Esophagus squamous epithelium (tissue), 5 donors: ENCODE data around the gene UVSSA. TPM values are rescaled to one million over a fixed set of nuclear protein-coding genes. Genes with fewer than 3 reads are reported as not detected.
A peak's percentile ranks its signal among the peaks of the same experiment; 100 is the strongest.

ENCODE experiments used
- DNase-seq: peaks from one replicate; lab custom pipeline; 2025; lab: John Stamatoyannopoulos, UW
- H3K27ac ChIP-seq, 4 donors: fragments of 200-600 bp; sonication (generic); one replicate each; pipeline ENCODE4 v1.5.1; 2016 to 2019; ENCODE audit warnings: mild to moderate bottlenecking in 1 of 4
- H3K27me3 ChIP-seq, 4 donors: fragments of 200-600 bp; sonication (generic); 1 replicate in 3 of 4; 2 replicates in 1 of 4; pipeline versions ENCODE4 v1.5.1 to v1.6.0; 2017 to 2021; ENCODE audit warnings: antibody characterized with exemption in 1 of 4
- H3K36me3 ChIP-seq, 3 donors: fragments of 200-600 bp; sonication (generic); one replicate each; pipeline ENCODE4 v1.5.1; 2016 to 2019
- H3K4me1 ChIP-seq, 3 donors: fragments of 200-600 bp; sonication (generic); one replicate each; pipeline ENCODE4 v1.5.1; 2017 to 2019
- H3K4me3 ChIP-seq, 4 donors: fragments of 200-600 bp; sonication (generic); 1 replicate in 3 of 4; 2 replicates in 1 of 4; pipeline ENCODE4 v1.5.1; 2016 to 2019; ENCODE audit warnings: mild to moderate bottlenecking in 2 of 4, moderate library complexity in 1 of 4
- H3K9me3 ChIP-seq, 3 donors: fragments of 200-600 bp; sonication (generic); one replicate each; pipeline ENCODE4 v1.5.1; 2016 to 2019
- POLR2A ChIP-seq, 4 donors: fragments of 450-650 bp; IDR thresholded peaks; one replicate each; pipeline ENCODE4 v1.6.1; 2017; ENCODE audit warnings: antibody characterized with exemption in 4 of 4, mild to moderate bottlenecking in 4 of 4, moderate library complexity in 3 of 4
- WGBS, 2 donors: methylation state at CpG; one replicate each; pipeline ENCODE4 v1.1.5; 2018; 5-methylcytosine and 5-hydroxymethylcytosine counted together
- intact Hi-C: fragments of 100-400 bp; cut with DNase I; formaldehyde crosslinking; loops from one replicate; pipeline ENCODE4 v1.15.0; 2022
- total RNA-seq, 4 donors: library from RNA; depleted of rRNA; stranded (reverse); fragments of >200 nt; gene quantifications; one replicate each; pipeline ENCODE4 v1.1.0, GENCODE V29; 2016
- TF ChIP-seq, protein P1 (sequence below), 6 experiments: fragments of 450-650 bp in 4 of 6; fragments of 200-600 bp in 2 of 6; sonication (generic) in 2 of 6; IDR thresholded peaks; one replicate each; pipeline ENCODE4 v1.5.1; 2016 to 2019; ENCODE audit warnings: antibody characterized with exemption in 6 of 6, mild to moderate bottlenecking in 4 of 6, moderate library complexity in 4 of 6
- donor health status: DM: yes; HTN: yes; CAD: no.

UVSSA gene
- total RNA-seq, 4 donors from 2014 or later: 7.2 to 12.8 (median 11.5) TPM

DNA sequence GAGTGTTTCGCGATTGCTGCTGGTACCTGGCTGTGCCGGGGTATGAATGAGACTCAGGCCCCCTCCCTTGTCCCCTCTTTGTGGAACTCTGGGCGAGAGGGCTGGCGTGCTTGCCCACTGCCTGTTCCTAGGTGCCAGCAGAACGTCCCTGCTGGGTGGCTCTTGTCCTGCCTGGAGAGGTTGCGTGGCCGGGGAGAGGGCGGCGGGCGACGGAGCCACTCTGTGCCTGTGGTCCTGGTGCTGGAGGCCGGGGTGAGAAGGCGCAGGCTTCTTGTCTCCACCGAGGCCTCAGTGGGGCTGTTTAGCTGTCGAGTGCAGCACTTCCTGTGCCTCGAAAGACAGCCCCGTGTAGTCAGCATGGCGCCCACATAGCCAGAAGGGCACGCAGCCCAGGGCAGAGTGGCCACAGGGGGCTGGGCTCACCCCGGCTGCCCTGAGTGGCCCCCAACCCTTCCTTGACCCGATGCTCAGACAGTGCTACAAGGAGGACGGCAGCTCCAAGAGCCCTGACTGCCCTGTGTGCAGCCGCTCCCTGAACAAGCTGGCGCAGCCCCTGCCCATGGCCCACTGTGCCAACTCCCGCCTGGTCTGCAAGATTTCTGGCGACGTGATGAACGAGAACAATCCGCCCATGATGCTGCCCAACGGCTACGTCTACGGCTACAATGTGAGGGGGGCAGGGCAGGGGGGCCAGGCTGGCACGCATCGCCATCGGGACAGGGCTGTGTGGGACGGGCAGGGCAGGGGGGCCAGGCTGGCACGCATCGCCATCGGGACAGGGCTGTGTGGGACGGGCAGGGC, 8.9 kb upstream of the UVSSA start:
- TF ChIP-seq POLR2A (IDR thresholded peaks at IDR 0.05): no peak
- TF ChIP-seq, protein P1, sequence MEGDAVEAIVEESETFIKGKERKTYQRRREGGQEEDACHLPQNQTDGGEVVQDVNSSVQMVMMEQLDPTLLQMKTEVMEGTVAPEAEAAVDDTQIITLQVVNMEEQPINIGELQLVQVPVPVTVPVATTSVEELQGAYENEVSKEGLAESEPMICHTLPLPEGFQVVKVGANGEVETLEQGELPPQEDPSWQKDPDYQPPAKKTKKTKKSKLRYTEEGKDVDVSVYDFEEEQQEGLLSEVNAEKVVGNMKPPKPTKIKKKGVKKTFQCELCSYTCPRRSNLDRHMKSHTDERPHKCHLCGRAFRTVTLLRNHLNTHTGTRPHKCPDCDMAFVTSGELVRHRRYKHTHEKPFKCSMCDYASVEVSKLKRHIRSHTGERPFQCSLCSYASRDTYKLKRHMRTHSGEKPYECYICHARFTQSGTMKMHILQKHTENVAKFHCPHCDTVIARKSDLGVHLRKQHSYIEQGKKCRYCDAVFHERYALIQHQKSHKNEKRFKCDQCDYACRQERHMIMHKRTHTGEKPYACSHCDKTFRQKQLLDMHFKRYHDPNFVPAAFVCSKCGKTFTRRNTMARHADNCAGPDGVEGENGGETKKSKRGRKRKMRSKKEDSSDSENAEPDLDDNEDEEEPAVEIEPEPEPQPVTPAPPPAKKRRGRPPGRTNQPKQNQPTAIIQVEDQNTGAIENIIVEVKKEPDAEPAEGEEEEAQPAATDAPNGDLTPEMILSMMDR (IDR thresholded peaks at IDR 0.05): no peak
- Histone ChIP-seq H3K36me3 (peaks cover 31 to 83% (median 39%) of the 10 kb centered on the region in 3 donors), H3K9me3 (no peaks in the 10 kb centered on the region), H3K4me1 (peaks cover 0 to 15% (median 5%) of the 10 kb centered on the region in 3 donors), H3K4me3 (no peak overlapping the region), H3K27me3 (no peaks in the 10 kb centered on the region), H3K27ac (peak overlapping the region; percentile 63 to 77 (median 68))
- no peak for DNase-seq
- WGBS, 2 donors: 100% methylated on average over 6 of the region's 41 CpGs; no CpG with 5 or more reads in 1 of the 2 donors
- intact Hi-C loops: no loop called here

DNA sequence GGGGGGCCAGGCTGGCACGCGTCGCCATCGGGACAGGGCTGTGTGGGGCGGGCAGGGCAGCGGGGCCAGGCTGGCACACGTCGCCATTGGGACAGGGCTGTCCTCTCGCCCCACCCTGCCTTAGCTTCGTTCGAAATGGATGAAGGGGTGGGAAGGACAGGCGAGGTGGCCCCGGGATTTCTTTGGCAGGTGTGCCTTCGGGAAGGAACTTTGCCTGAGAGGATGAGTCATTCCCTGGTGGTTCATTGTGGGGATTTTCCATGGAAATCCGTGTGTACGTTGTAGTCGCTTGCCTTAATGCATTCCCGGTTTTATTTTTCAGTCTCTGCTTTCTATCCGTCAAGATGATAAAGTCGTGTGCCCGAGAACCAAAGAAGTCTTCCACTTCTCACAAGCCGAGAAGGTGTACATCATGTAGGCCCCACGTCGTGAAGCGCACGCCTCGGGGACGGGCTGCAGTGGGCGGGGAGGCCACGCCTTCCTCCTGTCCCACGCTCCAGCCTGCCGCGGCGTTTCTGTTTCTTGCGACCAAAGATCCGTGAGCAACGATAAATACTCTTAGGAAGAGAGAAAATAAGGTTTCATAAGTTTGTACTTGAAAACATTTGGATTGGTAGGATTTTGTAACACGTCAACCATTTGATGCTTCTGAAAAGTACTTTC, 8.1 kb upstream of the UVSSA start:
- H3K27ac ChIP-seq: peak overlapping the region in 1 of 4 donors; percentile 52
- no peak for DNase-seq
- TF ChIP-seq, protein P1 (IDR thresholded peaks at IDR 0.05): no peak
- TF ChIP-seq POLR2A (IDR thresholded peaks at IDR 0.05): no peak
- H3K4me1 ChIP-seq: peaks cover 0 to 12% (median 5%) of the 10 kb centered on the region in 3 donors
- no peaks in the 10 kb centered on the region for H3K27me3 ChIP-seq
- intact Hi-C loops: no loop called here
- 72 to 86% methylated on average over 30 to 32 of the region's 38 CpGs for WGBS, 2 donors
- H3K36me3 ChIP-seq: peaks cover 31 to 79% (median 39%) of the 10 kb centered on the region in 3 donors
- no peaks in the 10 kb centered on the region for H3K9me3 ChIP-seq
- no peak overlapping the region for H3K4me3 ChIP-seq

DNA sequence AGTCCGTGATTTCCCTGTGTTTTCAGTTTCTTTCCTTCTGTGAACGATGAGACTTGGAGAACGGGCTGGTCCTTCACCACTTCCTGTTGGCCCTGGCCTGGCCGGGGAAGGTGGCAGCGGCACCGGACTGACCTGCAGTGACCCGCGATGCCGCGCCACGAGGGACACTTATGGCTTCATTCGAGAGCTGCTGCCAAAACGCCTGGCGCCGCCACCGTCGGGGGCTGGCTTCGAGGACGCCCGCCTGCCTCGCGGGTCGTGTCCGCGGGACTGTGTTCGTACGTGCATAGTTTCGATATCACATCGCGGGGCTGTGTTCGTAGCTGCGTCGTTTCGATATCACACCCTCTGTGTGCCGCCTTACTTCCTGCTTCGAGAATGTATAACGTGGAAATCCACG, 7.5 kb upstream of the UVSSA start:
- TF ChIP-seq, protein P1 (IDR thresholded peaks at IDR 0.05): no peak
- TF ChIP-seq POLR2A (IDR thresholded peaks at IDR 0.05): no peak
- H3K4me1 ChIP-seq: peaks cover 0 to 15% (median 5%) of the 10 kb centered on the region in 3 donors
- peaks cover 31 to 73% (median 39%) of the 10 kb centered on the region in 3 donors for H3K36me3 ChIP-seq
- no peak overlapping the region for H3K27ac ChIP-seq
- H3K9me3 ChIP-seq: no peaks in the 10 kb centered on the region
- H3K27me3 ChIP-seq: no peaks in the 10 kb centered on the region
- intact Hi-C loops: no loop called here
- no peak overlapping the region for H3K4me3 ChIP-seq
- DNase-seq: no peak
- 92 to 96% methylated on average over 31 to 37 of the region's 38 CpGs for WGBS, 2 donors

DNA sequence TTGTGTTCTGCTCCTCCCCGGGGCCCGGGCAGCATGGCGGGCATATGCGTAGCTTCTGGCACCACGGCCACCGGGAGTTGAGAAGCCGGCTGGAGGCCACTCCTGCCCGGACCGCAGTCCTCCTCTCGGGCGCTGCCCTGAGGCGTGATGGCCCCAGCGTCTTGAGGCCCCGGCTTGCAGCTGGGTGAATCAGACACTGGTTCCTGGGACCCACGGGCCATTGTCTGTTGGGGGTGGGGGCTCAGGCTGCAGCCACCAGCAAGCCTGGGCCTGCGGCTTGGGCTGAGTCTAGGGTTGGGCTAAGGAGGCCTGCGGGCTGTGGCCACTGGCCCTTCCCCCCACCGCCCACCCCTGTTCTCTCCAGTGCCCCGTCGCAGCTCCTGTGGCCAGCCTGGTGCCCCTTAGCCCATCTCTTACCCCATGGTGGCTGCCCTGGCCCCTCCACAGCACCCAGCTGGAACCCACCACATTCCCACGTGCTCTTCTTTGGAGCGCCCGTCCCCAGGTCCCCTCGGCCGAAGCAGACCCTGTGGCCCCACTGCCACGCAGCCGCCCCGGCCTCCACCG, 6.7 kb upstream of the UVSSA start:
- Histone ChIP-seq H3K27ac (no peak overlapping the region), H3K4me1 (peaks cover 5 to 22% (median 8%) of the 10 kb centered on the region in 3 donors), H3K9me3 (no peaks in the 10 kb centered on the region), H3K27me3 (no peaks in the 10 kb centered on the region), H3K36me3 (peaks cover 31 to 65% (median 39%) of the 10 kb centered on the region in 3 donors), H3K4me3 (no peak overlapping the region)
- 77 to 98% methylated on average over 15 to 17 of the region's 29 CpGs for WGBS, 2 donors
- intact Hi-C loops: loop anchor here (5.0 kb wide), 1 partner anchor 33 kb away; no protein-coding TSS in a partner anchor
- DNase-seq: no peak
- no peak for TF ChIP-seq POLR2A (IDR thresholded peaks at IDR 0.05)
- TF ChIP-seq, protein P1 (IDR thresholded peaks at IDR 0.05): no peak
